ENCODE results near the gene GSTP1. TPM values are rescaled to one million over a fixed set of nuclear protein-coding genes. Genes with fewer than 3 reads are reported as not detected.
"Not testable (repeated sequence)": the region's sequence is repeated elsewhere in the genome, so short reads cannot be mapped to it uniquely, and the experiment has no call there.

Gene GSTP1
- total and polyA plus RNA-seq, 2 of the 8 experiments (the other 6 are each of a cell fraction or from before 2014, with no cell fraction given) = 1,454 to 3,329 TPM

DNA sequence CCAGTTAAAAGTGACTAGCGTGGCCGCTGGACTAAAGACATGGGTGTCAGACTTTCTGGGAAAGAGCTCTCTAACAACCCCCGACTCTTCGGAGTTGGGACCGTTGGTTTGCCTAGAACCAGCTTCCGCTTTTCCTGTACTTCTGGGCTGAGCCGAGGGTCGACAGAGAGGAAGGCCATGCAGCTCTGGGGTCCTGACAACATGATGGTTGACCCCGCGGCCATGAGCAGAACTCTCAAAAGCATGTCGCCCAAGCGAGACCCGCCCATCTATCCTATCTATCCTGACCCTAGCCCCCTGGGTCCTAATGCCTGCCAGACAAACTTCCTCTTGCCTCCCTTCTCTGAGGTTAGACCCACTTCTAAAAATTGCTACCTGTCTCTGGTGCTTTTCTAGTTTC, 37.0 kb downstream of the GSTP1 start:
- not testable (repeated sequence) for H3K23me2 ChIP-seq (ENCODE audit: low read depth, low read length); H2BK15ac ChIP-seq (ENCODE audit: low read length); H3K23ac ChIP-seq (ENCODE audit: insufficient read length); DNase-seq (ENCODE audit: low read depth in 1 of 2, low spot score in 2 of 2); H3K36me3 ChIP-seq (ENCODE audit: control insufficient read depth in 2 of 4, insufficient read depth in 4 of 4, low read length in 3 of 4); H2AK5ac ChIP-seq (ENCODE audit: low read depth, low read length); H4K20me1 ChIP-seq (replicated peaks in 1 of 2; ENCODE audit: control insufficient read depth in 1 of 2, insufficient read depth in 2 of 2, low read length in 2 of 2); H4K91ac ChIP-seq (replicated peaks; ENCODE audit: insufficient read length, low read length); H3K56ac ChIP-seq (replicated peaks; ENCODE audit: insufficient read length, low read depth, low read length); H2BK120ac ChIP-seq (replicated peaks; ENCODE audit: low read depth, low read length); H3K9me3 ChIP-seq (ENCODE audit: insufficient read depth in 2 of 2, low read depth in 1 of 2, low read length in 1 of 2); H3K18ac ChIP-seq (ENCODE audit: extremely low read depth, low read length); H3K79me1 ChIP-seq (ENCODE audit: low read depth, low read length); H4K8ac ChIP-seq (ENCODE audit: extremely low read depth, insufficient read depth, low read length); H3K27me3 ChIP-seq (replicated peaks in 1 of 4; ENCODE audit: control insufficient read depth in 3 of 4, extremely low read depth in 1 of 4, insufficient read depth in 3 of 4, low read length in 3 of 4); H3K79me2 ChIP-seq (ENCODE audit: control insufficient read depth in 1 of 2, insufficient read depth in 2 of 2, low read length in 2 of 2); H3K14ac ChIP-seq (ENCODE audit: insufficient read length); H2AFZ ChIP-seq (ENCODE audit: low read length); H3K4ac ChIP-seq (replicated peaks; ENCODE audit: insufficient read length, low read depth, low read length); H2BK12ac ChIP-seq (ENCODE audit: low read depth, low read length); FAIRE-seq; H3K27ac ChIP-seq (ENCODE audit: low read depth, low read length); H2BK5ac ChIP-seq (ENCODE audit: low read depth, low read length); H2BK20ac ChIP-seq (ENCODE audit: low read length)
- peak overlapping the region in 3 of 4 experiments; percentile 44 to 69 (median 56); a peak in 4 of 7 replicates for H3K9ac ChIP-seq (replicated peaks in 1 of 4; ENCODE audit: extremely low read depth in 1 of 4, low read depth in 3 of 4, low read length in 3 of 4)
- CTCF ChIA-PET (ENCODE audit: partially characterized antibody) = interaction anchor here (1.5 to 2.9 kb wide), 3 partner anchors 9 to 18 kb away, joined by 4 to 28 read pairs (median 6); partner anchors contain the start of gene NUDT8
- peak; percentile 69 to 82; a peak in 2 of 4 replicates for TF ChIP-seq SIN3A (conservative IDR thresholded peaks at IDR 0.05 in 1 of 2, IDR thresholded peaks at IDR 0.05 in 1 of 2; ENCODE audit: low read depth in 1 of 2, low read length in 2 of 2)
- TF ChIP-seq CREB1 (IDR thresholded peaks at IDR 0.05) = 0 out of 2 replicates have a peak, but pooled peaks have one; percentile 23
- TF ChIP-seq, protein P1, sequence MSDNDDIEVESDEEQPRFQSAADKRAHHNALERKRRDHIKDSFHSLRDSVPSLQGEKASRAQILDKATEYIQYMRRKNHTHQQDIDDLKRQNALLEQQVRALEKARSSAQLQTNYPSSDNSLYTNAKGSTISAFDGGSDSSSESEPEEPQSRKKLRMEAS (IDR thresholded peaks at IDR 0.05) = peak; percentile 32; the same call in 1 of the 2 replicates
- peak; percentile 91 for TF ChIP-seq FOSL1 (IDR thresholded peaks at IDR 0.05; ENCODE audit: insufficient read depth, low read depth, low read length)
- TF ChIP-seq TBP (IDR thresholded peaks at IDR 0.05; ENCODE audit: low read depth, low read length) = peak; percentile 24; the same call in 1 of the 2 replicates
- TF ChIP-seq YY1 (IDR thresholded peaks at IDR 0.05; ENCODE audit: low read depth, low read length) = 0 out of 2 replicates have a peak, but pooled peaks have one; percentile 52
- 0 out of 2 replicates have a peak, but pooled peaks have one; percentile 25 for TF ChIP-seq TAF1 (IDR thresholded peaks at IDR 0.05; ENCODE audit: low read depth, low read length)
- 0 out of 2 replicates have a peak, but pooled peaks have one; percentile 15 for TF ChIP-seq SP1 (IDR thresholded peaks at IDR 0.05; ENCODE audit: low read depth, low read length)
- peak overlapping the region; percentile 70 to 77 for H3K4me2 ChIP-seq (ENCODE audit: insufficient read depth in 1 of 2, low read depth in 2 of 2, low read length in 2 of 2)
- H3K4me1 ChIP-seq (replicated peaks in 1 of 4; ENCODE audit: control insufficient read depth in 3 of 4, insufficient read depth in 4 of 4, low read length in 3 of 4) = peaks cover 13 to 21% (median 15%) of the 10 kb centered on the region in 4 experiments
- 0% methylated on average over 7 of the region's 13 CpGs; no CpG with 5 or more reads in 1 of the 2 experiments for WGBS, 2 experiments (ENCODE audit: extremely low coverage in 1 of 2, insufficient coverage in 1 of 2, insufficient read length in 1 of 2, insufficient replicate concordance in 2 of 2, low coverage in 1 of 2, low lambda C conversion rate in 2 of 2, missing lambda C conversion rate in 1 of 2)
- POLR2A ChIA-PET (ENCODE audit: partially characterized antibody) = interaction anchor here (0.7 to 10.7 kb wide), 13 partner anchors 9 to 269 kb away, joined by 3 to 194 read pairs (median 5); partner anchors contain the start of genes GSTP1, NUDT8 and TBX10
- H3K4me3 ChIP-seq (ENCODE audit: extremely low read depth in 1 of 4, insufficient read depth in 2 of 4, low read depth in 3 of 4, low read length in 4 of 4) = peak overlapping the region; percentile 71 to 88 (median 80)
- peak overlapping the region; percentile 23 for H4K5ac ChIP-seq (ENCODE audit: insufficient read length, low read depth, low read length)
